Activated CD8-positive, alpha-beta memory T cell treated with anti-CD3 and anti-CD28 coated beads, Interleukin-2, amount 50 U/mL, for 48 hours (primary cell): ENCODE results near the gene PSMB11.

Experiments used
- DNase-seq: peaks from one replicate; pipeline ENCODE4 v3.0.0-alpha.2; 2020

Gene PSMB11

DNA sequence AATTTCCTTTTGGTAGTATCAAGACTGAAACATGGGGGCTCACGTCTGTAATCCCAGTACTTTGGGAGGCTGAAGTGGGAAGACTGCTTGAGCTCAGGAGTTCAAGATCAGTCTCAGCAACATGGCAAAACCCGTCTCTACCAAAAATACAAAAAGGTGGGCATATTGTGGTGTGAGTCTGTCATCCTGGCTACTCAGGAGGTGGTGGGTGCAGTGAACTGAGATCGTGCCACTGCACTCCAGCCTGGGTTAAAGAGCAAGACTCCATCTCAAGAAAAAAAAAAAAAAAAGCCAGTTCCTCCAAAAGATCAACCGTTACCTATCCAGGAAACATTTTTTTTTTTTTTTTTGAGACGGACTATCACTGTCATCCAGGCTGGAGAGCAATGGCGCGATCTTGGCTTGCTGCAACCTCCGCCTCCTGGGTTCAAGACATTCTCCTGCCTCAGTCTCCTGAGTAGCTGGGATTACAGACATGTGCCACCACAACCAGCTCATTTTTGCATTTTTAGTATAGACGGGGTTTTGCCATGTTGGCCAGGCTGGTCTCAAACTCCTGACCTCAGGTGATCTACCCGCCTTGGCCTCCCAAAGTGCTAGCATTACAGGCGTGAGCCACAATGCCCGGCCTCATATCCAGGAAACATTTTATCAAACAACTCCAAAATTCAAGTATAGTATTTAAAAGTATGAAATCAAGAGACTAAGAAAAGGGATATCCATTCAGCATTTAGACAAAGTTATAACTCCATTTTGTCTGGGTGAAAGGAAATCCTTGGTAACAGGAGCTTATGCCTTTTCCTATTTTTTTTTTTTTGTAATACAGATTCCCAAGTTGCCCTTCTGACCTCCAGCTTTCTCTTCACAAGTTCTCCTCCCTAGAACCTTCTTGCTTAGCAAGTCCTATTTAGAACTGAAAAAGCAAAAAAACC lies 49.5 kb downstream of the PSMB11 start:
- DNase-seq: peak; percentile 28

DNA sequence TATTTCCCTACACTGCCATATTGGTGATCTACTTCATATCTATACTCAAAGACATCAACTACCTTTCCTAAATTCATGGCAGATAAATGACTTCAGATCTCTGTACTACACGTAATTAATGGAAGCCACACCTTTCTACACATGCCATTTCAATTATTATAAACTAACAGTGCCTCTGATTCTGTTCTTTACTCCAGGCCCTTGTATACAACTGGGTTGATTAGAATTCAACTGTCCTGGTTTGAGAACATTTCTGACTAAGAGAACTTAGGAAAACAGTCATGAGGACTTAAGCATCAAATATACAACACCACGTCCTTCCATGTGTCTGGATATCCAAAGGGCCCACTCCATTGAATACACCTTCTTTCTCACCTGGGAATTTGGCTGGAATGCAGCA lies 51.1 kb downstream of the PSMB11 start:
- no peak for DNase-seq

DNA sequence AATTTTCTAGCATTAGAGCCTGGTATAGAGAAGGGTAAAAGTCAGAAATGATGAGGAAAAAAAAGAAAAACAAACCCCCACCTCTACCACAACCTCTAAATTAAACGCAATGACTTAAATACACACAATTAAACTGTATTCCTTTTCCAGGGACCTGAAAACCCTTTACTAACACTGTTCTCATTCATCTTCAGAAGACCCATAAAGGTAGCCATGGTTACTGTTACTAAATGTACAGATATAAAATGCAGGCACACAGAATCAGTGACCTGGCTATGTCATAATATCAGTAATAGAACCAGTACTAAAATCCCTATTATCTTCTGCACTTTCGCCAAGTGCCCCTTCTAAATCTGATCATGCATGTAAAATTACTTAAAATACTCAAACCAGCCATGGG lies 51.5 kb downstream of the PSMB11 start:
- DNase-seq: no peak
